Activated T-cell treated with anti-CD3 and anti-CD28 coated beads, Interleukin-2, amount 50 U/mL, for 4 hours (primary cell): Measurements from ENCODE around the gene PITPNB. TPM values are rescaled to one million over a fixed set of nuclear protein-coding genes. Genes with fewer than 3 reads are reported as not detected.

ENCODE experiments used
- ATAC-seq, 2 donors: fragments of 200-7000 bp; cut with Tn5 transposase; one replicate each; pipeline ENCODE4 v1.10.0; 2021
- DNase-seq: peaks from one replicate; pipeline ENCODE4 v3.0.0-alpha.2; 2020
- H3K27me3 Mint-ChIP-seq: one replicate; pipeline ENCODE4 v1.8.0; 2021; ENCODE audit warnings: low read depth, mixed read lengths
- H3K36me3 Mint-ChIP-seq: one replicate; pipeline ENCODE4 v1.8.0; 2022; ENCODE audit warnings: mixed read lengths; ENCODE audit not compliant: insufficient read depth
- H3K4me1 Mint-ChIP-seq: one replicate; pipeline ENCODE4 v1.8.0; 2021; ENCODE audit warnings: low read depth, mixed read lengths
- H3K4me3 Mint-ChIP-seq: one replicate; pipeline ENCODE4 v1.8.0; 2021; ENCODE audit warnings: mild to moderate bottlenecking, moderate library complexity, mixed read lengths
- H3K9me3 Mint-ChIP-seq: one replicate; pipeline ENCODE4 v1.8.0; 2021; ENCODE audit warnings: mixed read lengths
- total RNA-seq, 3 donors: library from RNA; stranded (reverse); gene quantifications; one replicate each; pipeline ENCODE4 v1.2.1, GENCODE V29; 2021

PITPNB gene
- total RNA-seq, 3 donors from 2014 or later = 134 to 151 (median 149) TPM

- Mint-ChIP-seq H3K36me3 (peaks cover 38% of the 10 kb centered on the region), H3K9me3 (no peaks in the 10 kb centered on the region), H3K4me1 (no peaks in the 10 kb centered on the region), H3K27me3 (no peaks in the 10 kb centered on the region), H3K4me3 (no peak overlapping the region)
- DNase-seq (no peak), ATAC-seq (no peak)
Observed at GRCh38 chr22:27845644-27846043, 73.4 kb downstream of the PITPNB start.

- no peaks in the 10 kb centered on the region for H3K27me3 Mint-ChIP-seq
- H3K4me1 Mint-ChIP-seq = no peaks in the 10 kb centered on the region
- no peak for ATAC-seq
- H3K4me3 Mint-ChIP-seq = no peak overlapping the region
- H3K9me3 Mint-ChIP-seq = peaks cover under 1% of the 10 kb centered on the region
- peaks cover 36% of the 10 kb centered on the region for H3K36me3 Mint-ChIP-seq
- DNase-seq = no peak
Observed at GRCh38 chr22:27844656-27845591, 74.1 kb downstream of the PITPNB start.

- DNase-seq (no peak), ATAC-seq (no peak)
- no peaks in the 10 kb centered on the region for H3K4me1 Mint-ChIP-seq
Observed at GRCh38 chr22:27844256-27844655, 74.8 kb downstream of the PITPNB start.

GRCh38 chr22:27843441-27843840, 75.6 kb downstream of the PITPNB start:
- H3K9me3 Mint-ChIP-seq = peaks cover 7% of the 10 kb centered on the region
- no peaks in the 10 kb centered on the region for H3K4me1 Mint-ChIP-seq
- DNase-seq = no peak
- no peak overlapping the region for H3K4me3 Mint-ChIP-seq
- H3K27me3 Mint-ChIP-seq = no peaks in the 10 kb centered on the region
- ATAC-seq = no peak
- H3K36me3 Mint-ChIP-seq = peaks cover 37% of the 10 kb centered on the region

More at GRCh38 chr22:27844256-27844655, 74.8 kb downstream of the PITPNB start:
- H3K9me3 Mint-ChIP-seq = peaks cover 3% of the 10 kb centered on the region
- no peaks in the 10 kb centered on the region for H3K27me3 Mint-ChIP-seq
- no peak overlapping the region for H3K4me3 Mint-ChIP-seq
- peaks cover 37% of the 10 kb centered on the region for H3K36me3 Mint-ChIP-seq

GRCh38 chr22:27842669-27843431, 76.2 kb downstream of the PITPNB start:
- no peak for ATAC-seq
- H3K4me1 Mint-ChIP-seq = no peaks in the 10 kb centered on the region
- no peak for DNase-seq
- H3K27me3 Mint-ChIP-seq = no peaks in the 10 kb centered on the region
- H3K36me3 Mint-ChIP-seq = peaks cover 32% of the 10 kb centered on the region
- H3K9me3 Mint-ChIP-seq = peaks cover 9% of the 10 kb centered on the region
- no peak overlapping the region for H3K4me3 Mint-ChIP-seq

- ATAC-seq (no peak), DNase-seq (no peak)
- Mint-ChIP-seq H3K27me3 (no peaks in the 10 kb centered on the region), H3K4me1 (no peaks in the 10 kb centered on the region), H3K9me3 (peaks cover 13% of the 10 kb centered on the region), H3K4me3 (no peak overlapping the region), H3K36me3 (peaks cover 33% of the 10 kb centered on the region)
Observed at GRCh38 chr22:27842201-27842600, 76.9 kb downstream of the PITPNB start.

- Mint-ChIP-seq H3K9me3 (peaks cover 13% of the 10 kb centered on the region), H3K36me3 (peaks cover 28% of the 10 kb centered on the region), H3K4me3 (no peak overlapping the region), H3K4me1 (no peaks in the 10 kb centered on the region), H3K27me3 (no peaks in the 10 kb centered on the region)
- DNase-seq (no peak), ATAC-seq (no peak)
Observed at GRCh38 chr22:27840436-27840835, 78.6 kb downstream of the PITPNB start.

- DNase-seq = no peak
- Mint-ChIP-seq H3K4me1 (no peaks in the 10 kb centered on the region), H3K4me3 (no peak overlapping the region), H3K36me3 (peaks cover 32% of the 10 kb centered on the region), H3K9me3 (peaks cover 13% of the 10 kb centered on the region), H3K27me3 (no peaks in the 10 kb centered on the region)
- ATAC-seq = no peak
Observed at GRCh38 chr22:27839057-27839660, 79.9 kb downstream of the PITPNB start.

GRCh38 chr22:27836181-27836580, 82.9 kb downstream of the PITPNB start:
- no peak for DNase-seq
- Mint-ChIP-seq H3K4me1 (peaks cover 12% of the 10 kb centered on the region), H3K9me3 (peaks cover 13% of the 10 kb centered on the region), H3K27me3 (no peaks in the 10 kb centered on the region), H3K36me3 (peaks cover 18% of the 10 kb centered on the region), H3K4me3 (no peak overlapping the region)
- no peak for ATAC-seq

GRCh38 chr22:27835446-27835845, 83.6 kb downstream of the PITPNB start:
- H3K27me3 Mint-ChIP-seq = no peaks in the 10 kb centered on the region
- DNase-seq (no peak), ATAC-seq (no peak)
- peaks cover 13% of the 10 kb centered on the region for H3K9me3 Mint-ChIP-seq
- peaks cover 18% of the 10 kb centered on the region for H3K36me3 Mint-ChIP-seq
- no peak overlapping the region for H3K4me3 Mint-ChIP-seq
- H3K4me1 Mint-ChIP-seq = peaks cover 12% of the 10 kb centered on the region

GRCh38 chr22:27834364-27835185, 84.5 kb downstream of the PITPNB start:
- DNase-seq = no peak
- H3K36me3 Mint-ChIP-seq = peaks cover 13% of the 10 kb centered on the region

GRCh38 chr22:27833803-27834202, 85.3 kb downstream of the PITPNB start:
- peaks cover 8% of the 10 kb centered on the region for H3K36me3 Mint-ChIP-seq
- no peak for DNase-seq

More at GRCh38 chr22:27834364-27835185, 84.5 kb downstream of the PITPNB start:
- H3K9me3 Mint-ChIP-seq = peaks cover 11% of the 10 kb centered on the region
- H3K27me3 Mint-ChIP-seq = no peaks in the 10 kb centered on the region
- ATAC-seq = no peak
- H3K4me3 Mint-ChIP-seq = no peak overlapping the region
- H3K4me1 Mint-ChIP-seq = peaks cover 12% of the 10 kb centered on the region

GRCh38 chr22:27832606-27833005, 86.5 kb downstream of the PITPNB start:
- peaks cover 12% of the 10 kb centered on the region for H3K4me1 Mint-ChIP-seq
- H3K4me3 Mint-ChIP-seq = no peak overlapping the region
- no peak for ATAC-seq
- H3K9me3 Mint-ChIP-seq = peaks cover 1% of the 10 kb centered on the region
- no peak for DNase-seq
- peaks cover 5% of the 10 kb centered on the region for H3K36me3 Mint-ChIP-seq
- H3K27me3 Mint-ChIP-seq = no peaks in the 10 kb centered on the region

More at GRCh38 chr22:27833803-27834202, 85.3 kb downstream of the PITPNB start:
- H3K4me1 Mint-ChIP-seq = peaks cover 12% of the 10 kb centered on the region
- peaks cover 9% of the 10 kb centered on the region for H3K9me3 Mint-ChIP-seq
- no peak overlapping the region for H3K4me3 Mint-ChIP-seq
- no peaks in the 10 kb centered on the region for H3K27me3 Mint-ChIP-seq
- ATAC-seq = no peak
